Left ventricle myocardium inferior (tissue), 1 donor: Measurements from ENCODE around the gene ICAM5. TPM values are rescaled to one million over a fixed set of nuclear protein-coding genes. Genes with fewer than 3 reads are reported as not detected.

Experiments used
- DNase-seq: peaks from one replicate; pipeline ENCODE4 v3.0.0-alpha.2; 2020
- H3K27ac ChIP-seq: fragments of 200-600 bp; replicated peaks from 2 replicates; pipeline ENCODE4 v1.8.0; 2021
- H3K27me3 ChIP-seq: fragments of 200-600 bp; 2 replicates; pipeline ENCODE4 v1.8.0; 2021; ENCODE audit warnings: low read depth
- H3K36me3 ChIP-seq: fragments of 200-600 bp; 2 replicates; pipeline ENCODE4 v1.8.0; 2021
- H3K4me1 ChIP-seq: fragments of 200-600 bp; 2 replicates; pipeline ENCODE4 v1.8.0; 2021
- H3K4me3 ChIP-seq: fragments of 200-600 bp; 2 replicates; pipeline ENCODE4 v1.8.0; 2021; ENCODE audit warnings: mild to moderate bottlenecking, moderate library complexity
- H3K9me3 ChIP-seq: fragments of 200-600 bp; replicated peaks from 2 replicates; pipeline ENCODE4 v1.8.0; 2021
- CTCF ChIP-seq: fragments of 200-600 bp; IDR thresholded peaks from 2 replicates; pipeline ENCODE4 v1.8.0; 2021; ENCODE audit warnings: antibody characterized with exemption, mild to moderate bottlenecking, borderline replicate concordance
- intact Hi-C: fragments of 100-400 bp; cut with micrococcal nuclease; formaldehyde crosslinking; loops from one replicate; pipeline ENCODE4 v1.11.0; 2022
- total RNA-seq: library from RNA; stranded (reverse); fragmentation: NEBNext Ultra II Directional; extraction: Animal tissue kit (Norgen Biotek cat#: 25700); gene quantifications from one replicate; pipeline ENCODE4 v1.2.1, GENCODE V29; 2021
- donor health status: DM: no; HTN: yes; CAD: no; lungs with severe emphysema.

Gene ICAM5
- total RNA-seq, 1 donor from 2014 or later = 0.49 TPM

GRCh38 chr19:10288662-10289166, 1.0 kb upstream of the ICAM5 start:
- peaks cover 70% of the 10 kb centered on the region for H3K27me3 ChIP-seq
- H3K36me3 ChIP-seq = peaks cover 21% of the 10 kb centered on the region
- TF ChIP-seq CTCF = no peak
- peak overlapping the region; percentile 67 for H3K4me3 ChIP-seq
- intact Hi-C loops = no loop called here
- no peaks in the 10 kb centered on the region for H3K9me3 ChIP-seq
- DNase-seq = no peak
- H3K27ac ChIP-seq = no peak overlapping the region
- H3K4me1 ChIP-seq = peaks cover 85% of the 10 kb centered on the region

- Histone ChIP-seq H3K4me3 (peak overlapping the region; percentile 67), H3K27me3 (peaks cover 76% of the 10 kb centered on the region), H3K36me3 (peaks cover 15% of the 10 kb centered on the region), H3K4me1 (peaks cover 85% of the 10 kb centered on the region), H3K27ac (no peak overlapping the region), H3K9me3 (no peaks in the 10 kb centered on the region)
- DNase-seq = no peak
- intact Hi-C loops = no loop called here
- no peak for TF ChIP-seq CTCF
These were observed 451 bp upstream of the ICAM5 start for GRCh38 chr19:10289167-10289835.

GRCh38 chr19:10290357-10290875, 664 bp downstream of the ICAM5 start:
- Histone ChIP-seq H3K9me3 (no peaks in the 10 kb centered on the region), H3K4me1 (peaks cover 84% of the 10 kb centered on the region), H3K36me3 (peaks cover 4% of the 10 kb centered on the region), H3K27me3 (peaks cover 87% of the 10 kb centered on the region), H3K4me3 (peak overlapping the region; percentile 67), H3K27ac (no peak overlapping the region)
- no peak for DNase-seq
- TF ChIP-seq CTCF = no peak
- intact Hi-C loops = no loop called here

GRCh38 chr19:10290876-10291553, 1.3 kb downstream of the ICAM5 start:
- H3K36me3 ChIP-seq = no peaks in the 10 kb centered on the region
- no peak for TF ChIP-seq CTCF
- DNase-seq = peak; percentile 72
- peaks cover 93% of the 10 kb centered on the region for H3K27me3 ChIP-seq
- H3K4me3 ChIP-seq = peak overlapping the region; percentile 67
- H3K9me3 ChIP-seq = no peaks in the 10 kb centered on the region
- no peak overlapping the region for H3K27ac ChIP-seq
- intact Hi-C loops = no loop called here
- peaks cover 84% of the 10 kb centered on the region for H3K4me1 ChIP-seq

DNA sequence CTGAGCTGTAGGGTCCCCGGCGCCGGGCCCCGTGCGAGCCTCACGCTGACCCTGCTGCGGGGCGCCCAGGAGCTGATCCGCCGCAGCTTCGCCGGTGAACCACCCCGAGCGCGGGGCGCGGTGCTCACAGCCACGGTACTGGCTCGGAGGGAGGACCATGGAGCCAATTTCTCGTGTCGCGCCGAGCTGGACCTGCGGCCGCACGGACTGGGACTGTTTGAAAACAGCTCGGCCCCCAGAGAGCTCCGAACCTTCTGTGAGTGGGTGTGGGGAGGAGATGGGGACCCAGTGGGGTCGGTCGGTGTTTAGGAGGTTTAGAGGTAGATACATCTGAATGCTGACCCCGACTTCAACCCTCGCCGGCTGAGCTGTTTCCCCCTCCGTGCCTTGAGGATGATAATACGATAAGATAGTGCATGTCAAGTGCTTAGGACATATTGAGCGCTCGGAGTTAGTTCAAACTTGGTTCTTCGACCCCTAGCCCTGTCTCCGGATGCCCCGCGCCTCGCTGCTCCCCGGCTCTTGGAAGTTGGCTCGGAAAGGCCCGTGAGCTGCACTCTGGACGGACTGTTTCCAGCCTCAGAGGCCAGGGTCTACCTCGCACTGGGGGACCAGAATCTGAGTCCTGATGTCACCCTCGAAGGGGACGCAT, 1.9 kb downstream of the ICAM5 start:
- no peak for TF ChIP-seq CTCF
- no peak overlapping the region for H3K27ac ChIP-seq
- no peaks in the 10 kb centered on the region for H3K36me3 ChIP-seq
- H3K4me3 ChIP-seq = peak overlapping the region; percentile 67
- no peak for DNase-seq
- peaks cover 100% of the 10 kb centered on the region for H3K27me3 ChIP-seq
- intact Hi-C loops = no loop called here
- no peaks in the 10 kb centered on the region for H3K9me3 ChIP-seq
- peaks cover 80% of the 10 kb centered on the region for H3K4me1 ChIP-seq
